H1 (cell line): ENCODE results near the gene BTRC. TPM values are rescaled to one million over a fixed set of nuclear protein-coding genes. Genes with fewer than 3 reads are reported as not detected.

Experiments used
- CTCF ChIA-PET: fragments of 300-600 bp; sonication (Branson Sonifier 250); formaldehyde crosslinking; loops from one replicate; lab custom pipeline; 2021; ENCODE audit not compliant: partially characterized antibody; lab: Charles Lee
- POLR2A ChIA-PET: fragments of 300-600 bp; sonication (Branson Sonifier 250); formaldehyde crosslinking; loops from one replicate; lab custom pipeline; 2021; ENCODE audit warnings: inconsistent platforms; ENCODE audit not compliant: partially characterized antibody; lab: Charles Lee
- DNase-seq, 2 experiments: peaks; one replicate each; pipeline versions ENCODE4 v3.0.0 to v3.0.0-alpha.2; 2010 to 2022; ENCODE audit warnings: low spot score in 2 of 2, low read depth in 1 of 2, mixed read lengths in 1 of 2
- FAIRE-seq: peaks from 2 replicates; lab custom pipeline; 2011; peaks lifted over from hg19 to GRCh38; lab: Jason Lieb, UNC
- H2AFZ ChIP-seq: 2 replicates; pipeline ENCODE4 v1.8.1; 2012; ENCODE audit warnings: low read length, inconsistent platforms
- H2AK5ac ChIP-seq: 2 replicates; pipeline ENCODE4 v1.6.1; 2013; ENCODE audit warnings: low read depth, low read length
- H2BK120ac ChIP-seq: replicated peaks from 2 replicates; pipeline ENCODE3; 2013; ENCODE audit warnings: low read depth, low read length, inconsistent platforms
- H2BK12ac ChIP-seq: 2 replicates; pipeline ENCODE4 v1.6.1; 2013; ENCODE audit warnings: low read depth, low read length
- H2BK15ac ChIP-seq: 2 replicates; pipeline ENCODE4 v1.6.1; 2013; ENCODE audit warnings: low read length
- H2BK20ac ChIP-seq: 2 replicates; pipeline ENCODE4 v1.6.1; 2013; ENCODE audit warnings: low read length
- H2BK5ac ChIP-seq: 2 replicates; pipeline ENCODE4 v1.6.1; 2013; ENCODE audit warnings: low read depth, low read length
- H3K14ac ChIP-seq: 2 replicates; pipeline ENCODE4 v1.6.1; 2013; ENCODE audit warnings: inconsistent platforms; ENCODE audit not compliant: insufficient read length
- H3K18ac ChIP-seq: 2 replicates; pipeline ENCODE4 v1.6.1; 2013; ENCODE audit warnings: low read length; ENCODE audit errors: extremely low read depth
- H3K23ac ChIP-seq: 2 replicates; pipeline ENCODE4 v1.6.1; 2013; ENCODE audit warnings: inconsistent platforms; ENCODE audit not compliant: insufficient read length
- H3K23me2 ChIP-seq: 2 replicates; pipeline ENCODE4 v1.6.1; 2013; ENCODE audit warnings: low read depth, low read length
- H3K27ac ChIP-seq: 2 replicates; pipeline ENCODE4 v1.6.1; 2011; ENCODE audit warnings: low read depth, low read length, inconsistent platforms
- H3K27me3 ChIP-seq, 4 experiments: replicated peaks in 1 of 4; 1 replicate in 1 of 4; 2 replicates in 3 of 4; pipeline versions ENCODE4 v1.6.1 to v1.8.1; 2011 to 2013; ENCODE audit warnings: low read length in 3 of 4, mild to moderate bottlenecking in 3 of 4, inconsistent platforms in 2 of 4, mixed read lengths in 2 of 4, moderate library complexity in 1 of 4; ENCODE audit not compliant: control insufficient read depth in 3 of 4, insufficient read depth in 3 of 4; ENCODE audit errors: extremely low read depth in 1 of 4
- H3K36me3 ChIP-seq, 4 experiments: 2 replicates each; pipeline versions ENCODE4 v1.6.1 to v1.8.1; 2011 to 2013; ENCODE audit warnings: mild to moderate bottlenecking in 4 of 4, low read length in 3 of 4, moderate library complexity in 2 of 4, control low read depth in 1 of 4, inconsistent platforms in 1 of 4; ENCODE audit not compliant: insufficient read depth in 4 of 4, control insufficient read depth in 2 of 4
- H3K4ac ChIP-seq: replicated peaks from 2 replicates; pipeline ENCODE3; 2013; ENCODE audit warnings: low read length, low read depth, mixed read lengths, inconsistent platforms; ENCODE audit not compliant: insufficient read length
- H3K4me1 ChIP-seq, 4 experiments: replicated peaks in 1 of 4; 1 replicate in 1 of 4; 2 replicates in 3 of 4; pipeline versions ENCODE4 v1.6.1 to v1.8.1; 2011 to 2013; ENCODE audit warnings: low read length in 3 of 4, inconsistent platforms in 2 of 4, mixed read lengths in 1 of 4; ENCODE audit not compliant: insufficient read depth in 4 of 4, control insufficient read depth in 3 of 4
- H3K4me2 ChIP-seq, 2 experiments: 2 replicates each; pipeline versions ENCODE4 v1.6.1 to v1.8.1; 2011 to 2013; ENCODE audit warnings: low read depth in 2 of 2, low read length in 2 of 2, control low read depth in 1 of 2, inconsistent platforms in 1 of 2, mild to moderate bottlenecking in 1 of 2; ENCODE audit not compliant: insufficient read depth in 1 of 2
- H3K4me3 ChIP-seq, 4 experiments: fragments of 200-600, 300-600 bp in 1 of 4; sonication (generic), shearing (Covaris generic), sonication (Bioruptor Twin) in 1 of 4; 2 replicates each; pipeline versions ENCODE4 v1.5.1 to v1.8.1; 2011 to 2016; ENCODE audit warnings: low read length in 4 of 4, low read depth in 3 of 4, control low read depth in 2 of 4, inconsistent platforms in 2 of 4, mild to moderate bottlenecking in 2 of 4, mixed read lengths in 1 of 4, moderate library complexity in 1 of 4; ENCODE audit not compliant: insufficient read depth in 2 of 4; ENCODE audit errors: extremely low read depth in 1 of 4
- H3K56ac ChIP-seq: replicated peaks from 2 replicates; pipeline ENCODE3; 2013; ENCODE audit warnings: low read depth, mild to moderate bottlenecking, mixed read lengths, low read length, inconsistent platforms; ENCODE audit not compliant: insufficient read length
- H3K79me1 ChIP-seq: 2 replicates; pipeline ENCODE4 v1.6.1; 2013; ENCODE audit warnings: low read depth, low read length, control low read depth
- H3K79me2 ChIP-seq, 2 experiments: 2 replicates each; pipeline versions ENCODE4 v1.6.1 to v1.8.1; 2012 to 2013; ENCODE audit warnings: low read length in 2 of 2, mild to moderate bottlenecking in 2 of 2, inconsistent platforms in 1 of 2; ENCODE audit not compliant: insufficient read depth in 2 of 2, control insufficient read depth in 1 of 2
- H3K9ac ChIP-seq, 4 experiments: replicated peaks in 1 of 4; 1 replicate in 1 of 4; 2 replicates in 3 of 4; pipeline versions ENCODE4 v1.6.1 to v1.8.1; 2011 to 2013; ENCODE audit warnings: low read depth in 3 of 4, low read length in 3 of 4, control low read depth in 2 of 4, mild to moderate bottlenecking in 2 of 4, moderate library complexity in 2 of 4, inconsistent platforms in 1 of 4; ENCODE audit errors: extremely low read depth in 1 of 4
- H3K9me3 ChIP-seq, 2 experiments: 2 replicates each; pipeline versions ENCODE4 v1.6.1 to v1.8.1; 2012 to 2013; ENCODE audit warnings: mild to moderate bottlenecking in 2 of 2, moderate library complexity in 2 of 2, control low read depth in 1 of 2, inconsistent platforms in 1 of 2, low read depth in 1 of 2, low read length in 1 of 2, mixed read lengths in 1 of 2; ENCODE audit not compliant: insufficient read depth in 2 of 2
- H4K20me1 ChIP-seq, 2 experiments: replicated peaks in 1 of 2; 2 replicates each; pipeline versions ENCODE3 to v1.8.1; 2011 to 2013; ENCODE audit warnings: inconsistent platforms in 2 of 2, low read length in 2 of 2, mild to moderate bottlenecking in 1 of 2; ENCODE audit not compliant: insufficient read depth in 2 of 2, control insufficient read depth in 1 of 2
- H4K5ac ChIP-seq: 2 replicates; pipeline ENCODE4 v1.6.1; 2013; ENCODE audit warnings: low read length, low read depth, mixed read lengths, inconsistent platforms; ENCODE audit not compliant: insufficient read length
- H4K8ac ChIP-seq: 2 replicates; pipeline ENCODE4 v1.8.0; 2013; ENCODE audit warnings: mild to moderate bottlenecking, moderate library complexity, low read length, inconsistent platforms; ENCODE audit not compliant: insufficient read depth; ENCODE audit errors: extremely low read depth
- H4K91ac ChIP-seq: replicated peaks from 2 replicates; pipeline ENCODE3; 2013; ENCODE audit warnings: low read length, mixed read lengths, inconsistent platforms; ENCODE audit not compliant: insufficient read length
- BRCA1 ChIP-seq: IDR thresholded peaks from 2 replicates; pipeline ENCODE4 v1.6.1; 2012; ENCODE audit warnings: low read depth, low read length, improper control_type of control experiment
- EGR1 ChIP-seq: IDR thresholded peaks from 2 replicates; pipeline ENCODE4 v1.6.1; 2011; ENCODE audit warnings: low read depth, low read length, borderline replicate concordance
- EZH2 ChIP-seq: fragments of 200-600 bp; sonication (generic); IDR thresholded peaks from 2 replicates; pipeline ENCODE4 v1.7.1; 2012; ENCODE audit warnings: low read depth, mild to moderate bottlenecking, moderate library complexity, low read length, inconsistent platforms; ENCODE audit not compliant: severe bottlenecking
- GABPA ChIP-seq: IDR thresholded peaks from 2 replicates; pipeline ENCODE4 v1.6.1; 2011; ENCODE audit warnings: mild to moderate bottlenecking, low read length, moderate library complexity, borderline replicate concordance; ENCODE audit not compliant: insufficient read depth
- KDM4A ChIP-seq: IDR thresholded peaks from one replicate; pipeline ENCODE4 v1.7.1; 2012; ENCODE audit warnings: low read depth, mild to moderate bottlenecking, moderate library complexity, low read length, inconsistent platforms; ENCODE audit not compliant: severe bottlenecking
- MAFK ChIP-seq: IDR thresholded peaks from 2 replicates; pipeline ENCODE4 v1.6.1; 2012; ENCODE audit warnings: low read depth, mild to moderate bottlenecking, improper control_type of control experiment, low read length
- NRF1 ChIP-seq: IDR thresholded peaks from 2 replicates; pipeline ENCODE4 v1.6.1; 2011; ENCODE audit warnings: mild to moderate bottlenecking, low read depth, low read length, improper control_type of control experiment
- RBBP5 ChIP-seq: IDR thresholded peaks from 2 replicates; pipeline ENCODE4 v1.7.1; 2012; ENCODE audit warnings: low read depth, mild to moderate bottlenecking, inconsistent platforms, low read length, moderate library complexity, borderline replicate concordance
- SIN3A ChIP-seq, 2 experiments: IDR thresholded peaks in 1 of 2; conservative IDR thresholded peaks in 1 of 2; 2 replicates each; pipeline ENCODE4 v1.6.1; 2011 to 2012; ENCODE audit warnings: low read length in 2 of 2, improper control_type of control experiment in 1 of 2, low read depth in 1 of 2, mild to moderate bottlenecking in 1 of 2
- SRF ChIP-seq: IDR thresholded peaks from 2 replicates; pipeline ENCODE4 v1.6.1; 2011; ENCODE audit warnings: mild to moderate bottlenecking, low read depth, low read length, moderate library complexity
- TAF1 ChIP-seq: IDR thresholded peaks from 2 replicates; pipeline ENCODE4 v1.6.1; 2011; ENCODE audit warnings: mild to moderate bottlenecking, low read depth, low read length
- TCF12 ChIP-seq: IDR thresholded peaks from 2 replicates; pipeline ENCODE4 v1.6.1; 2011; ENCODE audit warnings: low read depth, mild to moderate bottlenecking, low read length
- YY1 ChIP-seq: IDR thresholded peaks from 2 replicates; pipeline ENCODE4 v1.6.1; 2011; ENCODE audit warnings: low read depth, mild to moderate bottlenecking, low read length
- ZNF274 ChIP-seq: IDR thresholded peaks from 2 replicates; pipeline ENCODE4 v1.7.0; 2012; ENCODE audit warnings: low read length, borderline replicate concordance; ENCODE audit errors: extremely low read depth
- WGBS, 2 experiments: shearing (Covaris generic) in 1 of 2; methylation state at CpG; one replicate each; pipeline versions ENCODE4 v1.1.6 to v1.1.7; 2013 to 2015; ENCODE audit warnings: low lambda C conversion rate in 2 of 2, mixed read lengths in 2 of 2, inconsistent platforms in 1 of 2, low coverage in 1 of 2, missing lambda C conversion rate in 1 of 2; ENCODE audit not compliant: insufficient replicate concordance in 2 of 2, insufficient coverage in 1 of 2, insufficient read length in 1 of 2; ENCODE audit errors: extremely low coverage in 1 of 2, missing lambda C conversion rate in 1 of 2; 5-methylcytosine and 5-hydroxymethylcytosine counted together
- polyA plus RNA-seq, 7 experiments: library from polyadenylated mRNA; depleted of rRNA in 3 of 7; stranded (reverse) in 5 of 7; unstranded in 2 of 7; fragments of >200 nt in 5 of 7; fragments of 200-250 nt in 2 of 7; gene quantifications; 1 replicate in 5 of 7; 2 replicates in 1 of 7; 4 replicates in 1 of 7; pipeline versions ENCODE4 v1.2.1 to v1.2.3, GENCODE V29; 2011 to 2013; ENCODE audit warnings: missing spikeins in 2 of 7, mixed read lengths in 2 of 7
- total RNA-seq: library from RNA; stranded (reverse); fragmentation: NEBNext Ultra II Directional; extraction: Animal tissue kit (Norgen Biotek cat#: 25700); gene quantifications from 2 replicates; pipeline ENCODE4 v1.2.1, GENCODE V29; 2021

Gene BTRC
- total and polyA plus RNA-seq, 2 of the 8 experiments (the other 6 are each of a cell fraction or from before 2014, with no cell fraction given): 9.9 to 24.7 TPM

DNA sequence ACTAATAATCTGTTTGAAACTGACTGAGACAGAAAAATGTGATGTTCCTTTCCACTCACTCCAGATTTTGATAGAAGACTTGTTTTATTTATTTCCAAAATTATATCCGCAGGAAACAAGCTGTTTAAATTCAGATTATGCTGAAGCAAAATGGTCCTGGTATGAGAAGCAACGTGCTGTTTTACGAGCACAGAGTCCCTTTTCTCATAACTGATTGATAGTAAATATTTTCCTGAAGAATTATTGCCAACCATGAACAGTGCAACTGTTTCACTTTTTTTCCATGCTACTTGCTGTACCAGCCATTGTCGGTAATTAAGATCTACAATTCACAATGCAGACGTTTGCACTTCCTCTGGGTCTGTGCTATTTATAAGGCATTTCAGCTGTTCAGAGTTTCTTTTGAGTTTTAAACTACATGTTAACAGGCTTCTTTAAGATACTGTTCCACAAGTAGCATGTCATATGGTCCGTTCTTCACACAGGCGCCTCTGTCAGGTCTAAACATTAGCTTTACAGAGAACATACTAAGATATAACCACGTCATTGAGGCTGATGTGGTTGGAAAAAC is 130.3 kb downstream of the BTRC start:
- Histone ChIP-seq H2BK15ac (no peak overlapping the region), H4K20me1 (no peaks in the 10 kb centered on the region), H2BK120ac (no peak overlapping the region), H3K14ac (no peak overlapping the region), H2AK5ac (no peak overlapping the region), H3K79me2 (no peaks in the 10 kb centered on the region), H3K27me3 (no peaks in the 10 kb centered on the region), H3K4me3 (no peak overlapping the region), H4K8ac (no peak overlapping the region), H3K27ac (no peak overlapping the region), H3K79me1 (no peaks in the 10 kb centered on the region), H2BK12ac (no peak overlapping the region), H2AFZ (no peak overlapping the region), H3K4ac (no peak overlapping the region), H3K56ac (no peak overlapping the region), H2BK5ac (no peak overlapping the region), H3K36me3 (no peaks in the 10 kb centered on the region), H3K23ac (no peak overlapping the region), H3K23me2 (no peaks in the 10 kb centered on the region), H3K9ac (no peak overlapping the region), H3K9me3 (no peaks in the 10 kb centered on the region), H3K4me1 (peaks cover 2 to 6% (median 4%) of the 10 kb centered on the region in 4 experiments; a peak in 6 of 7 replicates), H3K18ac (no peak overlapping the region), H4K91ac (no peak overlapping the region), H4K5ac (no peak overlapping the region), H3K4me2 (no peak overlapping the region), H2BK20ac (no peak overlapping the region)
- DNase-seq (no peak), FAIRE-seq (no peak)
- WGBS, 2 experiments: 88% methylated on average over 8 of the region's 8 CpGs; no CpG with 5 or more reads in 1 of the 2 experiments
- ChIA-PET POLR2A (no interaction called here), CTCF (interaction anchor here (0.6 to 5.2 kb wide), 6 partner anchors 17 to 189 kb away, joined by 3 to 31 read pairs (median 4); no protein-coding TSS in a partner anchor)
- TF ChIP-seq YY1 (no peak), ZNF274 (no peak), TAF1 (no peak), EGR1 (no peak), TCF12 (no peak), NRF1 (no peak), BRCA1 (no peak), KDM4A (no peak), SRF (no peak), MAFK (no peak), GABPA (no peak), EZH2 (no peak), SIN3A (conservative IDR thresholded peaks at IDR 0.05 in 1 of 2, IDR thresholded peaks at IDR 0.05 in 1 of 2; ENCODE audit: low read depth in 1 of 2, low read length in 2 of 2) (no peak), RBBP5 (no peak)
